CD14-positive monocyte (primary cell): ENCODE measurements around the gene KLHL17. TPM values are rescaled to one million over a fixed set of nuclear protein-coding genes. Genes with fewer than 3 reads are reported as not detected.
A peak's percentile ranks its signal among the peaks of the same experiment; 100 is the strongest.

ENCODE experiments used
- DNase-seq, 3 donors: peaks; one replicate each; pipeline ENCODE4 v3.0.0-alpha.2; 2011 to 2022
- H2AFZ ChIP-seq: 2 replicates; pipeline ENCODE4 v1.6.0; 2012; ENCODE audit warnings: mild to moderate bottlenecking, low read depth, low read length, inconsistent platforms; ENCODE audit not compliant: insufficient read depth, poor library complexity, severe bottlenecking
- H3K27ac ChIP-seq, 2 donors: 1 replicate in 1 of 2; 2 replicates in 1 of 2; pipeline ENCODE4 v1.5.1; 2012 to 2013; ENCODE audit warnings: low read length in 2 of 2, control low read depth in 1 of 2, inconsistent platforms in 1 of 2, low read depth in 1 of 2, mild to moderate bottlenecking in 1 of 2
- H3K27me3 ChIP-seq, 2 donors: one replicate each; pipeline versions ENCODE4 v1.6.0 to v1.6.1; 2011 to 2013; ENCODE audit warnings: low read length in 2 of 2; ENCODE audit not compliant: control insufficient read depth in 2 of 2, insufficient read depth in 2 of 2
- H3K36me3 ChIP-seq, 2 donors: replicated peaks in 1 of 2; 1 replicate in 1 of 2; 2 replicates in 1 of 2; pipeline versions ENCODE4 v1.5.1 to v1.6.1; 2012 to 2013; ENCODE audit warnings: low read length in 2 of 2, control low read depth in 1 of 2, inconsistent platforms in 1 of 2, mild to moderate bottlenecking in 1 of 2; ENCODE audit not compliant: insufficient read depth in 2 of 2, control insufficient read depth in 1 of 2
- H3K4me1 ChIP-seq, 2 donors: 1 replicate in 1 of 2; 2 replicates in 1 of 2; pipeline versions ENCODE4 v1.5.1 to v1.6.1; 2012 to 2013; ENCODE audit warnings: low read length in 2 of 2, control low read depth in 1 of 2, inconsistent platforms in 1 of 2, mild to moderate bottlenecking in 1 of 2, moderate library complexity in 1 of 2; ENCODE audit not compliant: insufficient read depth in 2 of 2, control insufficient read depth in 1 of 2
- H3K4me2 ChIP-seq: replicated peaks from 2 replicates; pipeline ENCODE3; 2012; ENCODE audit warnings: low read length, moderate library complexity, mild to moderate bottlenecking; ENCODE audit not compliant: poor library complexity, severe bottlenecking; ENCODE audit errors: extremely low read depth
- H3K4me3 ChIP-seq, 3 experiments: fragments of 200-600 bp in 1 of 3; sonication (generic) in 1 of 3; replicated peaks in 1 of 3; 1 replicate in 2 of 3; 2 replicates in 1 of 3; pipeline ENCODE4 v1.5.1; 2011 to 2013; ENCODE audit warnings: low read length in 3 of 3, mild to moderate bottlenecking in 3 of 3, control low read depth in 2 of 3, low read depth in 2 of 3, inconsistent platforms in 1 of 3, moderate library complexity in 1 of 3
- H3K79me2 ChIP-seq: 2 replicates; pipeline ENCODE4 v1.6.0; 2012; ENCODE audit warnings: mild to moderate bottlenecking, control low read depth, inconsistent platforms, low read length, moderate library complexity; ENCODE audit not compliant: insufficient read depth
- H3K9ac ChIP-seq: 2 replicates; pipeline ENCODE4 v1.6.0; 2017; ENCODE audit warnings: low read length, mild to moderate bottlenecking; ENCODE audit not compliant: insufficient read depth, poor library complexity, severe bottlenecking
- H3K9me3 ChIP-seq, 2 donors: replicated peaks in 1 of 2; 1 replicate in 1 of 2; 2 replicates in 1 of 2; pipeline versions ENCODE4 v1.5.1 to v1.6.1; 2012 to 2013; ENCODE audit warnings: low read length in 2 of 2, control low read depth in 1 of 2; ENCODE audit not compliant: control insufficient read depth in 1 of 2, insufficient read depth in 1 of 2
- H4K20me1 ChIP-seq: 2 replicates; pipeline ENCODE4 v1.6.0; 2012; ENCODE audit warnings: mild to moderate bottlenecking, low read length, control low read depth, moderate library complexity; ENCODE audit not compliant: insufficient read depth
- H3K27ac Mint-ChIP-seq, 7 donors: one replicate each; pipeline ENCODE4 v1.8.0; 2020; ENCODE audit warnings: mild to moderate bottlenecking in 7 of 7, mixed read lengths in 7 of 7, moderate library complexity in 6 of 7, inconsistent platforms in 2 of 7
- H3K27me3 Mint-ChIP-seq, 3 donors: one replicate each; pipeline ENCODE4 v1.8.0; 2021 to 2022; ENCODE audit warnings: low read depth in 3 of 3, mild to moderate bottlenecking in 3 of 3, mixed read lengths in 3 of 3, moderate library complexity in 3 of 3, inconsistent platforms in 1 of 3
- H3K36me3 Mint-ChIP-seq, 2 donors: one replicate each; pipeline ENCODE4 v1.8.0; 2020; ENCODE audit warnings: mixed read lengths in 2 of 2, inconsistent platforms in 1 of 2, mild to moderate bottlenecking in 1 of 2
- H3K4me1 Mint-ChIP-seq: one replicate; pipeline ENCODE4 v1.8.0; 2020; ENCODE audit warnings: mild to moderate bottlenecking, mixed read lengths
- H3K4me3 Mint-ChIP-seq, 2 donors: one replicate each; pipeline ENCODE4 v1.8.0; 2020; ENCODE audit warnings: mild to moderate bottlenecking in 2 of 2, mixed read lengths in 2 of 2, moderate library complexity in 1 of 2
- H3K9me3 Mint-ChIP-seq, 7 donors: one replicate each; pipeline ENCODE4 v1.8.0; 2020 to 2022; ENCODE audit warnings: mixed read lengths in 7 of 7, mild to moderate bottlenecking in 6 of 7, moderate library complexity in 6 of 7, inconsistent platforms in 2 of 7
- CTCF ChIP-seq: fragments of 200-600 bp; IDR thresholded peaks from one replicate; pipeline ENCODE4 v1.8.0; 2022; ENCODE audit warnings: antibody characterized with exemption, mild to moderate bottlenecking
- WGBS: methylation state at CpG from one replicate; pipeline ENCODE4 v1.1.5; 2013; ENCODE audit warnings: missing lambda C conversion rate; ENCODE audit not compliant: insufficient coverage; 5-methylcytosine and 5-hydroxymethylcytosine counted together
- intact Hi-C, 2 donors: fragments of 100-400 bp; cut with micrococcal nuclease; formaldehyde crosslinking; loops; one replicate each; pipeline versions ENCODE4 v1.15.0 to v1.15.1; 2023
- polyA plus RNA-seq, 3 donors: library from polyadenylated mRNA; depleted of rRNA in 1 of 3; unstranded in 2 of 3; stranded (reverse) in 1 of 3; fragments of 300-500 nt in 2 of 3; fragments of >200 nt in 1 of 3; fragmentation: Illumina TruSeq in 2 of 3; gene quantifications; 1 replicate in 2 of 3; 2 replicates in 1 of 3; pipeline ENCODE4 v1.2.3, GENCODE V29; 2012 to 2021

Gene KLHL17
- polyA plus RNA-seq, 3 donors: 0.31 to 48.1 (median 0.71) TPM

GRCh38 chr1:959731-960362, 537 bp upstream of the KLHL17 start:
- Histone ChIP-seq H3K36me3 (peaks cover 22 to 24% of the 10 kb centered on the region in 2 donors), H3K4me1 (peaks cover 22 to 60% of the 10 kb centered on the region in 2 donors), H3K4me3 (peak overlapping the region; percentile 34 to 94 (median 52)), H4K20me1 (peaks cover 18% of the 10 kb centered on the region), H3K27ac (no peak overlapping the region), H3K27me3 (peaks cover 0 to 5% of the 10 kb centered on the region in 2 donors), H3K4me2 (peak overlapping the region; percentile 90), H3K79me2 (peaks cover 23% of the 10 kb centered on the region), H2AFZ (peak overlapping the region; percentile 94), H3K9me3 (no peaks in the 10 kb centered on the region), H3K9ac (peak overlapping the region; percentile 75)
- no peaks in the 10 kb centered on the region for H3K9me3 Mint-ChIP-seq
- H3K4me1 Mint-ChIP-seq: peaks cover 40% of the 10 kb centered on the region
- peaks cover 30 to 39% of the 10 kb centered on the region in 2 donors for H3K36me3 Mint-ChIP-seq
- TF ChIP-seq CTCF: no peak
- DNase-seq: no peak
- intact Hi-C loops: loop anchor here in 1 of 2 donors (10.0 kb wide), 1 partner anchor 55 kb away; no protein-coding TSS in a partner anchor
- H3K4me3 Mint-ChIP-seq: peak overlapping the region; percentile 73 to 95
- H3K27ac Mint-ChIP-seq: peak overlapping the region in 2 of 7 donors; percentile 55 to 81
- WGBS: 26% methylated on average over 54 of the region's 57 CpGs
- H3K27me3 Mint-ChIP-seq: peaks cover 6 to 20% (median 10%) of the 10 kb centered on the region in 3 donors

GRCh38 chr1:961132-961669, 817 bp downstream of the KLHL17 start:
- Histone ChIP-seq H3K9me3 (no peaks in the 10 kb centered on the region), H3K4me2 (peak overlapping the region; percentile 90), H3K9ac (peak overlapping the region; percentile 75), H3K27ac (no peak overlapping the region), H3K4me1 (peaks cover 27 to 54% of the 10 kb centered on the region in 2 donors), H3K4me3 (peak overlapping the region in 2 of 3 experiments; percentile 52 to 94), H3K79me2 (peaks cover 23% of the 10 kb centered on the region), H2AFZ (peak overlapping the region; percentile 53), H3K27me3 (peaks cover 0 to 14% of the 10 kb centered on the region in 2 donors), H4K20me1 (peaks cover 18% of the 10 kb centered on the region), H3K36me3 (peaks cover 9 to 10% of the 10 kb centered on the region in 2 donors)
- Mint-ChIP-seq H3K27me3 (peaks cover 10 to 31% (median 17%) of the 10 kb centered on the region in 3 donors), H3K4me1 (peaks cover 33% of the 10 kb centered on the region), H3K9me3 (no peaks in the 10 kb centered on the region), H3K36me3 (peaks cover 23 to 29% of the 10 kb centered on the region in 2 donors), H3K4me3 (peak overlapping the region; percentile 58 to 67), H3K27ac (no peak overlapping the region)
- DNase-seq: no peak
- intact Hi-C loops: loop anchor here in 1 of 2 donors (10.0 kb wide), 1 partner anchor 56 kb away; no protein-coding TSS in a partner anchor
- 40% methylated on average over 53 of the region's 56 CpGs for WGBS
- TF ChIP-seq CTCF: no peak
